ENCODE results near the gene SPATA33.

DNA sequence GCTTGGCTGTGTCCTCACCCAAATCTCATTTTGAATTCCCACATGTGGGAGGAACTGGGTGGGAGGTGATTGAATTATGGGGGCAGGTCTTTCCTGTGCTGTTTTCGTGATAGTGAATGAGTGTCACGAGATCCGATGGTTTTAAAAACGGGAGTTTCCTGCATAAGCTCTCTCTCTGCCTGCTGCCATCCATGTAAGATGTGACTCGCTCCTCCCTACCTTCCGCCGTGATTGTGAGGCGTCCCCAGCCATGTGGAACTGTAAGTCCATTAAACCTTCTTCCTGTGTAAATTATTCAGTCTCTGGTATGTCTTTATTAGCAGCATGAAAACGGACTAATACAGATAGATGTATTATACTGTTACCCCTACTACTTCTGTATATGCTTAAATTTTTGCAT lies 3.6 kb downstream of the SPATA33 start:
- TF ChIP-seq GATA3 (IDR thresholded peaks at IDR 0.05; ENCODE audit: borderline replicate concordance) (no peak), POLR2A (IDR thresholded peaks at IDR 0.05; ENCODE audit: low read length) (no peak), JUN (IDR thresholded peaks at IDR 0.05) (no peak), RCOR1 (IDR thresholded peaks at IDR 0.05; ENCODE audit: low read depth, low read length) (no peak), EP300 (IDR thresholded peaks at IDR 0.05) (no peak), ZFP36 (IDR thresholded peaks at IDR 0.05; ENCODE audit: borderline replicate concordance, partially characterized antibody) (no peak), JUNB (IDR thresholded peaks at IDR 0.05) (no peak), KDM1A (IDR thresholded peaks at IDR 0.05; ENCODE audit: low read depth) (no peak), CHD4 (IDR thresholded peaks at IDR 0.05; ENCODE audit: borderline replicate concordance) (no peak)
- TF ChIP-seq, protein P1, sequence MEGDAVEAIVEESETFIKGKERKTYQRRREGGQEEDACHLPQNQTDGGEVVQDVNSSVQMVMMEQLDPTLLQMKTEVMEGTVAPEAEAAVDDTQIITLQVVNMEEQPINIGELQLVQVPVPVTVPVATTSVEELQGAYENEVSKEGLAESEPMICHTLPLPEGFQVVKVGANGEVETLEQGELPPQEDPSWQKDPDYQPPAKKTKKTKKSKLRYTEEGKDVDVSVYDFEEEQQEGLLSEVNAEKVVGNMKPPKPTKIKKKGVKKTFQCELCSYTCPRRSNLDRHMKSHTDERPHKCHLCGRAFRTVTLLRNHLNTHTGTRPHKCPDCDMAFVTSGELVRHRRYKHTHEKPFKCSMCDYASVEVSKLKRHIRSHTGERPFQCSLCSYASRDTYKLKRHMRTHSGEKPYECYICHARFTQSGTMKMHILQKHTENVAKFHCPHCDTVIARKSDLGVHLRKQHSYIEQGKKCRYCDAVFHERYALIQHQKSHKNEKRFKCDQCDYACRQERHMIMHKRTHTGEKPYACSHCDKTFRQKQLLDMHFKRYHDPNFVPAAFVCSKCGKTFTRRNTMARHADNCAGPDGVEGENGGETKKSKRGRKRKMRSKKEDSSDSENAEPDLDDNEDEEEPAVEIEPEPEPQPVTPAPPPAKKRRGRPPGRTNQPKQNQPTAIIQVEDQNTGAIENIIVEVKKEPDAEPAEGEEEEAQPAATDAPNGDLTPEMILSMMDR (IDR thresholded peaks at IDR 0.05), result no peak
- TF ChIP-seq, protein P2, sequence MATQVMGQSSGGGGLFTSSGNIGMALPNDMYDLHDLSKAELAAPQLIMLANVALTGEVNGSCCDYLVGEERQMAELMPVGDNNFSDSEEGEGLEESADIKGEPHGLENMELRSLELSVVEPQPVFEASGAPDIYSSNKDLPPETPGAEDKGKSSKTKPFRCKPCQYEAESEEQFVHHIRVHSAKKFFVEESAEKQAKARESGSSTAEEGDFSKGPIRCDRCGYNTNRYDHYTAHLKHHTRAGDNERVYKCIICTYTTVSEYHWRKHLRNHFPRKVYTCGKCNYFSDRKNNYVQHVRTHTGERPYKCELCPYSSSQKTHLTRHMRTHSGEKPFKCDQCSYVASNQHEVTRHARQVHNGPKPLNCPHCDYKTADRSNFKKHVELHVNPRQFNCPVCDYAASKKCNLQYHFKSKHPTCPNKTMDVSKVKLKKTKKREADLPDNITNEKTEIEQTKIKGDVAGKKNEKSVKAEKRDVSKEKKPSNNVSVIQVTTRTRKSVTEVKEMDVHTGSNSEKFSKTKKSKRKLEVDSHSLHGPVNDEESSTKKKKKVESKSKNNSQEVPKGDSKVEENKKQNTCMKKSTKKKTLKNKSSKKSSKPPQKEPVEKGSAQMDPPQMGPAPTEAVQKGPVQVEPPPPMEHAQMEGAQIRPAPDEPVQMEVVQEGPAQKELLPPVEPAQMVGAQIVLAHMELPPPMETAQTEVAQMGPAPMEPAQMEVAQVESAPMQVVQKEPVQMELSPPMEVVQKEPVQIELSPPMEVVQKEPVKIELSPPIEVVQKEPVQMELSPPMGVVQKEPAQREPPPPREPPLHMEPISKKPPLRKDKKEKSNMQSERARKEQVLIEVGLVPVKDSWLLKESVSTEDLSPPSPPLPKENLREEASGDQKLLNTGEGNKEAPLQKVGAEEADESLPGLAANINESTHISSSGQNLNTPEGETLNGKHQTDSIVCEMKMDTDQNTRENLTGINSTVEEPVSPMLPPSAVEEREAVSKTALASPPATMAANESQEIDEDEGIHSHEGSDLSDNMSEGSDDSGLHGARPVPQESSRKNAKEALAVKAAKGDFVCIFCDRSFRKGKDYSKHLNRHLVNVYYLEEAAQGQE (IDR thresholded peaks at IDR 0.05), result no peak

Data from A549 (cell line).